Naive thymus-derived CD4-positive, alpha-beta T cell (primary cell): ENCODE data around the gene LUC7L2. TPM values are rescaled to one million over a fixed set of nuclear protein-coding genes. Genes with fewer than 3 reads are reported as not detected.
A peak's percentile ranks its signal among the peaks of the same experiment; 100 is the strongest.
"Not testable (repeated sequence)": the region's sequence is repeated elsewhere in the genome, so short reads cannot be mapped to it uniquely, and the experiment has no call there.

Source experiments
- ATAC-seq: fragments of 150-1000 bp; cut with Tn5 transposase; 2 replicates; pipeline ENCODE4 v1.10.0; 2021; ENCODE audit warnings: mild to moderate bottlenecking, moderate library complexity
- CTCF ChIA-PET: fragments of 350-600 bp; sonication (Branson Sonifier 250); formaldehyde crosslinking; loops from one replicate; lab custom pipeline; 2021; ENCODE audit warnings: antibody characterized with exemption; lab: Charles Lee
- POLR2A ChIA-PET: fragments of 350-600 bp; sonication (Branson Sonifier 250); formaldehyde crosslinking; loops from one replicate; lab custom pipeline; 2021; ENCODE audit warnings: antibody characterized with exemption, inconsistent platforms; lab: Charles Lee
- DNase-seq, 9 donors: peaks; one replicate each; pipeline versions ENCODE4 v3.0.0 to v3.0.0-alpha.2; 2020 to 2022; ENCODE audit warnings: mixed read lengths in 1 of 9
- H3K27ac ChIP-seq: one replicate; pipeline ENCODE4 v1.7.0; 2013; ENCODE audit warnings: mild to moderate bottlenecking, low read depth, low read length, moderate library complexity
- H3K27me3 ChIP-seq, 2 donors: one replicate each; pipeline ENCODE4 v1.7.0; 2013; ENCODE audit warnings: low read length in 2 of 2, mild to moderate bottlenecking in 2 of 2, moderate library complexity in 2 of 2; ENCODE audit not compliant: control insufficient read depth in 2 of 2, insufficient read depth in 2 of 2
- H3K36me3 ChIP-seq, 3 experiments: 1 replicate in 2 of 3; 2 replicates in 1 of 3; pipeline ENCODE4 v1.7.0; 2013; ENCODE audit warnings: low read length in 3 of 3, mild to moderate bottlenecking in 3 of 3, moderate library complexity in 1 of 3; ENCODE audit not compliant: insufficient read depth in 3 of 3, control insufficient read depth in 2 of 3
- H3K4me1 ChIP-seq, 2 donors: one replicate each; pipeline ENCODE4 v1.7.0; 2013; ENCODE audit warnings: low read length in 2 of 2, mild to moderate bottlenecking in 2 of 2, moderate library complexity in 1 of 2; ENCODE audit not compliant: control insufficient read depth in 2 of 2, insufficient read depth in 2 of 2
- H3K4me3 ChIP-seq: 2 replicates; pipeline ENCODE4 v1.7.0; 2013; ENCODE audit warnings: mild to moderate bottlenecking, low read length
- H3K9me3 ChIP-seq, 3 experiments: 1 replicate in 2 of 3; 2 replicates in 1 of 3; pipeline ENCODE4 v1.7.0; 2013; ENCODE audit warnings: low read length in 3 of 3; ENCODE audit not compliant: control insufficient read depth in 2 of 3
- H3K27ac Mint-ChIP-seq, 9 donors: one replicate each; pipeline ENCODE4 v1.8.0; 2020 to 2022; ENCODE audit warnings: mixed read lengths in 9 of 9, mild to moderate bottlenecking in 8 of 9, moderate library complexity in 5 of 9, inconsistent platforms in 2 of 9
- H3K27me3 Mint-ChIP-seq, 5 donors: one replicate each; pipeline ENCODE4 v1.8.0; 2021 to 2022; ENCODE audit warnings: mixed read lengths in 5 of 5, mild to moderate bottlenecking in 1 of 5
- H3K36me3 Mint-ChIP-seq, 5 donors: one replicate each; pipeline ENCODE4 v1.8.0; 2020 to 2022; ENCODE audit warnings: mixed read lengths in 5 of 5, mild to moderate bottlenecking in 3 of 5, inconsistent platforms in 1 of 5
- H3K4me1 Mint-ChIP-seq, 7 donors: one replicate each; pipeline ENCODE4 v1.8.0; 2020 to 2022; ENCODE audit warnings: mixed read lengths in 7 of 7, mild to moderate bottlenecking in 3 of 7, inconsistent platforms in 1 of 7
- H3K4me3 Mint-ChIP-seq, 10 donors: one replicate each; pipeline ENCODE4 v1.8.0; 2020 to 2022; ENCODE audit warnings: mild to moderate bottlenecking in 10 of 10, mixed read lengths in 10 of 10, moderate library complexity in 6 of 10, inconsistent platforms in 2 of 10
- H3K9me3 Mint-ChIP-seq, 11 donors: one replicate each; pipeline ENCODE4 v1.8.0; 2020 to 2022; ENCODE audit warnings: mixed read lengths in 11 of 11, mild to moderate bottlenecking in 4 of 11, inconsistent platforms in 1 of 11, moderate library complexity in 1 of 11
- intact Hi-C, 2 donors: fragments of 100-400 bp; cut with micrococcal nuclease; formaldehyde crosslinking; loops; one replicate each; pipeline ENCODE4 v1.15.1; 2023
- polyA plus RNA-seq, 2 donors: library from polyadenylated mRNA; unstranded; fragments of 300-500 nt; fragmentation: Illumina TruSeq; gene quantifications; one replicate each; pipeline ENCODE4 v1.2.3, GENCODE V29; 2021
- total RNA-seq, 6 experiments: library from RNA in 5 of 6; stranded (reverse) in 5 of 6; gene quantifications; 1 replicate in 5 of 6; 2 replicates in 1 of 6; pipeline ENCODE4 v1.2.3 and lab custom pipeline; 2021 to 2026

The LUC7L2 gene
- total and polyA plus RNA-seq, 7 experiments from 2014 or later: 59.6 to 183 (median 141) TPM

DNA sequence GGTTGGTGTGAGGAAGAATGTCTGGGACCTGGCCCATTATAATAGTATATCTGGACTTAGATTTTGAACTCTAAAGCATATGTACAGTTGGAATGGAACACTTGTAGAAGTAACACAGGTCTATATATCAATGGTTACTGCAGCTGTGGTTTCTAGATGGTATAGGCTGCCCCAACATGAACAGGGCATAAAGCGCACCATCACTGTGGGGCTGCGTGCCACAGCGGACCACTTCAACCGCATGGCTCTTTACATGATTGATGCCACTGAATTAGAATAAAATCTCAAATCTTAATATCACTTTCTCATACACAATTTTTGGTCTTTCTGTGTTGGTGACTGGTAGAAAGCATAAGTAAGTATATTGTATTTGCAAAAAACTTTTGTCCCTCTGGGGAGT, 64.3 kb downstream of the LUC7L2 start:
- H3K27ac Mint-ChIP-seq: peak overlapping the region in 3 of 9 donors; percentile 18 to 48 (median 34)

DNA sequence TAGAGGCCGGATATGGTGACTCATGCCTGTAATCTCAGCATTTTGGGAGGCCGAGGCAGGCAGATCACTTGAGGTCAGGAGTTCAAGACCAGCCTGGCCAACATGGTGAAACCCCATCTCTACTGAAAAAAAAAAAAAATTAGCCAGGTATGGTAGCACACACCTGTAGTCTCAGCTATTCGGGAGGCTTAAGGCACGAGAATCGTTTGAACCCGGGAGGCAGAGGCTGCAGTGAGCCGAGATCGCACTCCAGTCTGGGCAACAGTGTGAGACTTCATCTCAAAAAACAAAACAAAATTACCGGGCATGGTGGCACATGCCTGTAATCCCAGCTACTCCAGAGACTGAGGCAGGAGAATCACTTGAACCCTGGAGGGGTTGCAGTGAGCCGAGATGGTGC, 66.0 kb downstream of the LUC7L2 start:
- H3K4me3 Mint-ChIP-seq, H3K9me3 Mint-ChIP-seq, H3K4me1 Mint-ChIP-seq, H3K27ac ChIP-seq, DNase-seq, H3K27ac Mint-ChIP-seq, intact Hi-C loops, H3K27me3 Mint-ChIP-seq, H3K9me3 ChIP-seq, H3K27me3 ChIP-seq, ATAC-seq, CTCF ChIA-PET, H3K4me3 ChIP-seq, H3K4me1 ChIP-seq: not testable (repeated sequence)
- peaks cover 3 to 29% (median 14%) of the 10 kb centered on the region in 5 donors for H3K36me3 Mint-ChIP-seq
- peaks cover 0 to 27% (median 5%) of the 10 kb centered on the region in 3 experiments for H3K36me3 ChIP-seq
- POLR2A ChIA-PET: interaction anchor here (0.6 kb wide), 1 partner anchor 553 kb away, joined by 3 read pairs; no protein-coding TSS in a partner anchor

More for the DNA sequence above, 64.3 kb downstream of the LUC7L2 start:
- DNase-seq (no peak), ATAC-seq (no peak)
- H3K27me3 ChIP-seq: no peaks in the 10 kb centered on the region
- H3K4me1 ChIP-seq: no peaks in the 10 kb centered on the region
- Mint-ChIP-seq H3K27me3 (no peaks in the 10 kb centered on the region), H3K9me3 (no peaks in the 10 kb centered on the region), H3K4me3 (no peak overlapping the region), H3K36me3 (peaks cover 3 to 36% (median 21%) of the 10 kb centered on the region in 5 donors), H3K4me1 (peaks cover 0 to 5% (median 0%) of the 10 kb centered on the region in 7 donors)
- H3K9me3 ChIP-seq: no peaks in the 10 kb centered on the region
- CTCF ChIA-PET: no interaction called here
- POLR2A ChIA-PET: no interaction called here
- intact Hi-C loops: no loop called here
- H3K36me3 ChIP-seq: peaks cover 0 to 44% (median 5%) of the 10 kb centered on the region in 3 experiments
- no peak overlapping the region for H3K4me3 ChIP-seq
- H3K27ac ChIP-seq: no peak overlapping the region

DNA sequence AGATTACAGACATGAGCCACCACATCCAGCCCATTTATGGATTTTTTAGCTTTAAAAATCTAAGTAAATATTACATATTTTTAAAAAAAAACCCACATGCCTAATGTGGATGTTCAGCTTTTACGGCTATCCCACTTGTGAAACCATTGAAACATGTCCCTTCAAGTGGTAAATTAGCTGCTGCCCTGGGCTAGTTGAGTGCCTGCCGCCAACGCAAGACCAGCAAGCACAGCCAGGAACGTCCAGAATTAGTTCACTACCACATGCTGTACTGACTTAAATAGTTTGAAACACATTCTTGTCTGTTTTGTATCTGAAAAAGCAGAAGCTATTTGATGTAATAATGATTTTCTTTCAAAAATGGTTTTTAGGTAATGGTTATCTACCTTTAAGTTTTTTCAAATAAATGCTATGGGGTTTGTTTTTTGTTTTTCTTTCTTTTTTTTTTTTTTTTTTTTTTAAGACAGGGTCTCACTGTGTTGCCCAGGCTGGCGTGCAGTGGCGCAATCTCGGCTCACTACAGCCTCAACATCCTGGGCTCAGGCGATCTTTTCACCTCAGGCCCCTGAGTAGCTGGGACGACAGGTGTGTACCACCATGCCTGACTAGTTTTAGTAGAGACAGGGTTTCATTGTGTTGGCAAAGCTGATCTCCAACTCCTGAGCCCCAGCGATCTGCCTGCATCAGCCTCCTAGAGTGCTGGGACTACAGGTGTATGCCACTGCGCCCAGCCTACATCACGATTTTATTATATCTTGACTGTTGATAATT, 66.7 kb downstream of the LUC7L2 start:
- Mint-ChIP-seq H3K4me1 (peaks cover 0 to 5% (median 0%) of the 10 kb centered on the region in 7 donors), H3K4me3 (no peak overlapping the region), H3K27ac (peak overlapping the region in 2 of 9 donors; percentile 35 to 75), H3K9me3 (no peaks in the 10 kb centered on the region), H3K36me3 (peaks cover 3 to 23% (median 14%) of the 10 kb centered on the region in 5 donors), H3K27me3 (no peaks in the 10 kb centered on the region)
- intact Hi-C loops: no loop called here
- Histone ChIP-seq H3K9me3 (no peaks in the 10 kb centered on the region), H3K4me3 (no peak overlapping the region), H3K27ac (no peak overlapping the region), H3K4me1 (no peaks in the 10 kb centered on the region), H3K36me3 (peaks cover 0 to 26% (median 5%) of the 10 kb centered on the region in 3 experiments), H3K27me3 (no peaks in the 10 kb centered on the region)
- ATAC-seq (no peak), DNase-seq (no peak)
- ChIA-PET POLR2A (interaction anchor here (0.7 kb wide), 1 partner anchor 849 kb away, joined by 4 read pairs; no protein-coding TSS in a partner anchor), CTCF (interaction anchor here (0.5 to 0.6 kb wide), 2 partner anchors 140 to 1487 kb away, joined by 3 to 4 read pairs; no protein-coding TSS in a partner anchor)

DNA sequence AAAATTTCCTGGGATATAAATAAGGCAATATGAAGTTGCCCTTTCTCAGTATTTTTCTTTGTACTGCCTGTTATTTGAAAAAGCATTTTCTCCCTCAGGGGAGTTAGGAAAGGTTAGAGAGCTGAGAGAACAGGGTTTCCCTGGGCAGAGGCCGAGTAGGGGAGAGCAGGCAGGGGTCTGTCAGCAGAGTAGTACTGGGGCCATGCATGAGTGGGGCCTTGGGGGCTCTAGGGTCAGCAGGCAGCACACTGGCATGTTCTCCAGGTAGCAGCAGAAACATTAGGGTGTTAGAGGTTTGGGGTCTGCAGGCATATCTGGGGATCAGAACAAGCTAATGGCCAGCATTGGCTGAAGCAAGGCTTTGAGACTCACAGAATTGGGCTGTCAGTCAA, 67.3 kb downstream of the LUC7L2 start:
- Histone ChIP-seq H3K9me3 (no peaks in the 10 kb centered on the region), H3K4me1 (no peaks in the 10 kb centered on the region), H3K4me3 (no peak overlapping the region), H3K27ac (no peak overlapping the region), H3K36me3 (peaks cover 0 to 22% (median 5%) of the 10 kb centered on the region in 3 experiments), H3K27me3 (no peaks in the 10 kb centered on the region)
- H3K9me3 Mint-ChIP-seq: no peaks in the 10 kb centered on the region
- intact Hi-C loops: no loop called here
- no peak for DNase-seq
- CTCF ChIA-PET: interaction anchor here (0.6 kb wide), 1 partner anchor 1486 kb away, joined by 4 read pairs; no protein-coding TSS in a partner anchor
- POLR2A ChIA-PET: no interaction called here
- H3K4me1 Mint-ChIP-seq: peaks cover 0 to 5% (median 0%) of the 10 kb centered on the region in 7 donors
- no peak overlapping the region for H3K4me3 Mint-ChIP-seq
- ATAC-seq: no peak
- H3K27me3 Mint-ChIP-seq: no peaks in the 10 kb centered on the region
- peaks cover 1 to 20% (median 14%) of the 10 kb centered on the region in 5 donors for H3K36me3 Mint-ChIP-seq
- peak overlapping the region in 4 of 9 donors; percentile 35 to 75 (median 67) for H3K27ac Mint-ChIP-seq

DNA sequence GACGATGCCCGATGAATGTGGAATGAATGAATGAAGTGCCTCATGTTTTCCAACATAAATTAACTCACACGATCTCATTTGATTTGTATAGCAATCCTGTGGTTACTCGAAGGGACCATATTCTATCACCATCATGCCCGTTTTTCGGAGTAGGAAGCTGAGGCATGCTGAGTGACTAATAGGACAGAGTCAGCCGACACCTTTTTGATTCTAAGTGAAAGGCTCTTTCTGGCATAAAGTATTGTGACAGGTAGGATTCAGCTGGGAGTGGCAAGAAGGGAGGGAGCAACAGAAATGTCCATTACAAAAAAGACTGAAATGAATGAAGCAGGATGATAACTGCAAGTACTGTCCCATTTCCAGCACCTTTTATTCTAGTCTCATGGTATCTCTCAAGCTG, 68.1 kb downstream of the LUC7L2 start:
- ChIA-PET POLR2A (no interaction called here), CTCF (no interaction called here)
- H3K4me3 Mint-ChIP-seq: no peak overlapping the region
- Histone ChIP-seq H3K9me3 (no peaks in the 10 kb centered on the region), H3K4me1 (no peaks in the 10 kb centered on the region), H3K4me3 (no peak overlapping the region), H3K27ac (no peak overlapping the region), H3K36me3 (peaks cover 0 to 16% (median 5%) of the 10 kb centered on the region in 3 experiments), H3K27me3 (no peaks in the 10 kb centered on the region)
- H3K27ac Mint-ChIP-seq: peak overlapping the region in 2 of 9 donors; percentile 51 to 56
- DNase-seq (no peak), ATAC-seq (no peak)
- H3K9me3 Mint-ChIP-seq: no peaks in the 10 kb centered on the region
- no peaks in the 10 kb centered on the region for H3K27me3 Mint-ChIP-seq
- peaks cover 0 to 18% (median 7%) of the 10 kb centered on the region in 5 donors for H3K36me3 Mint-ChIP-seq
- peaks cover 0 to 5% (median 0%) of the 10 kb centered on the region in 7 donors for H3K4me1 Mint-ChIP-seq
- intact Hi-C loops: no loop called here

DNA sequence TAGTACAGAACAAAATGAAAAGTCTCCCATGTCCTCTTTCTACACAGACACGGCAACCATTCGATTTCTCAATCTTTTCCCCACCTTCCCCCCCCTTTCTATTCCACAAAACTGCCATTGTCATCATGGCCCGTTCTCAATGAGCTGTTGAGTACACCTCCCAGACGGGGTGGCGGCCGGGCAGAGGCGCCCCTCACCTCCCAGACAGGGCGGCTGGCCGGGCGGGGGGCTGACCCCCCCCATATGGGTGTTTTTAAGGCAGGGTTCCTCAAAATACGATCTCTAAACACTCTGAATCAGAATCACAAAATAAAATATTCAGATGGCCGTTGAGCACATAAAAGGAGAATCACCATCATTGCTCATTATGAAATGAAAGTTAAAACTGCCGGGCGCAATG, 70.0 kb downstream of the LUC7L2 start:
- H3K27me3 Mint-ChIP-seq, DNase-seq, H3K4me1 ChIP-seq, H3K4me3 Mint-ChIP-seq, ATAC-seq, H3K9me3 Mint-ChIP-seq, POLR2A ChIA-PET, H3K36me3 ChIP-seq, H3K27me3 ChIP-seq, H3K4me3 ChIP-seq, CTCF ChIA-PET, H3K27ac ChIP-seq, H3K9me3 ChIP-seq: not testable (repeated sequence)
- peak overlapping the region in 1 of 9 donors; percentile 20 for H3K27ac Mint-ChIP-seq
- peaks cover 6 to 15% (median 10%) of the 10 kb centered on the region in 7 donors for H3K4me1 Mint-ChIP-seq
- H3K36me3 Mint-ChIP-seq: peaks cover 0 to 20% (median 7%) of the 10 kb centered on the region in 5 donors
- intact Hi-C loops: loop anchor here in 1 of 2 donors (5.0 kb wide), 1 partner anchor 573 kb away; no protein-coding TSS in a partner anchor
